Type B pancreatic cell (in vitro differentiated cells): Measurements from ENCODE around the gene ALK. TPM values are rescaled to one million over a fixed set of nuclear protein-coding genes. Genes with fewer than 3 reads are reported as not detected.

Experiments used
- DNase-seq: peaks from one replicate; pipeline ENCODE4 v3.0.0; 2021; ENCODE audit warnings: mixed read lengths; ENCODE audit not compliant: unreplicated experiment; ENCODE audit errors: extremely low spot score
- H3K27ac Mint-ChIP-seq: 2 replicates; pipeline ENCODE4 v1.8.0; 2021; ENCODE audit warnings: mild to moderate bottlenecking, mixed read lengths
- H3K27me3 Mint-ChIP-seq: 2 replicates; pipeline ENCODE4 v1.8.0; 2021; ENCODE audit warnings: mixed read lengths
- H3K36me3 Mint-ChIP-seq: 2 replicates; pipeline ENCODE4 v1.8.0; 2021; ENCODE audit warnings: mixed read lengths
- H3K4me1 Mint-ChIP-seq: one replicate; pipeline ENCODE4 v1.8.0; 2021; ENCODE audit warnings: mixed read lengths; ENCODE audit not compliant: unreplicated experiment
- H3K4me3 Mint-ChIP-seq: 2 replicates; pipeline ENCODE4 v1.8.0; 2021; ENCODE audit warnings: mild to moderate bottlenecking, mixed read lengths
- H3K9me3 Mint-ChIP-seq: 2 replicates; pipeline ENCODE4 v1.8.0; 2021; ENCODE audit warnings: mixed read lengths
- CTCF ChIP-seq: fragments of 200-600 bp; sonication (generic); conservative IDR thresholded peaks from 2 replicates; pipeline ENCODE4 v1.5.0; 2021; ENCODE audit warnings: antibody characterized with exemption, mild to moderate bottlenecking
- total RNA-seq: library from RNA; stranded (reverse); gene quantifications from 2 replicates; pipeline ENCODE4 v1.2.1, GENCODE V29; 2021; ENCODE audit warnings: low replicate concordance

ALK gene
- total RNA-seq, 1 donor from 2014 or later: 7.7 TPM

GRCh38 chr2:29143657-29144056 is 777.7 kb downstream of the ALK start:
- H3K27ac Mint-ChIP-seq: no peak overlapping the region
- peaks cover 33% of the 10 kb centered on the region for H3K36me3 Mint-ChIP-seq
- H3K9me3 Mint-ChIP-seq: peaks cover 10% of the 10 kb centered on the region

More at GRCh38 chr2:29143657-29144056, 777.7 kb downstream of the ALK start:
- DNase-seq: no peak
- no peaks in the 10 kb centered on the region for H3K27me3 Mint-ChIP-seq
- H3K4me1 Mint-ChIP-seq: no peaks in the 10 kb centered on the region
- no peak for TF ChIP-seq CTCF
- no peak overlapping the region for H3K4me3 Mint-ChIP-seq

Other genes with a start within 250 kb of the ALK start
- 55.0 and 69.8 TPM in 2 replicates for gene YPEL5, start 225.4 kb upstream of the ALK start, total RNA-seq